IPS DF 4.7 (cell line): ENCODE measurements around the gene CSTB.

Experiments used
- DNase-seq: peaks from one replicate; pipeline ENCODE4 v3.0.0-alpha.2; 2013; ENCODE audit warnings: low spot score; ENCODE audit errors: extremely low read depth

The CSTB gene

DNA sequence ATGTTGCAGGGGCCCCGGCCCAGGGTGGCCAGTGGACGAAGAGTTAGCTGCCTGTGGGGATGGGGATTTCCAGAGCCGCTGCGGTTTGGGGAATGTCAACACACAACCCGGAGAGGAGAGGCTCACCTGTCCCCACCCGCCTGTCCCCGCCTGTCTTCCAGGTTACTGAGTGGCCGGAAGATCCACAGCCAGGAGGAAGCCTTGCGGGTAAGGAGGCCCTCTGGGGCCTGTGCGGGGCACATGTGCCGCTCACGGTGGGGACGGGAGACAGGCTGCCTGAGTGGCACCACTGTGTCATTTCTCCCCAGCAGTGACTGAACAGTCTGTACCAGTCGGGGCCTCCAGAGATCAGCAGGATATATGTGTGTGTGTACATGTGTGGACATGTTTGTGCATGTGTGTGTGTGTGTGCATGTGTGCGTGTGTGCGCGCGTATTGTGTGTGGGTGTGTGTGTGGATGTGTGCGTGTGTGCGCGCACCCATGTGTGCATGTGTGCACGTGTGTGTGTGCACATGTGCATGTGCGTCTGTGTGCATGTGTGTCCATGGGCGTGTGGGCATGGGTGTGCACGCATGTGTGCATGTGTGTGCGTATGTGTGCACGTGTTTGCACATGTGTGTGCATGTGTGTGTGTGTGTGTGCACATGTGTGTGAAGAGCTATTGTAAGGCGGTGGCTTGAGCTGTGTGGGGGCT lies 25.6 kb downstream of the CSTB start:
- no peak for DNase-seq

DNA sequence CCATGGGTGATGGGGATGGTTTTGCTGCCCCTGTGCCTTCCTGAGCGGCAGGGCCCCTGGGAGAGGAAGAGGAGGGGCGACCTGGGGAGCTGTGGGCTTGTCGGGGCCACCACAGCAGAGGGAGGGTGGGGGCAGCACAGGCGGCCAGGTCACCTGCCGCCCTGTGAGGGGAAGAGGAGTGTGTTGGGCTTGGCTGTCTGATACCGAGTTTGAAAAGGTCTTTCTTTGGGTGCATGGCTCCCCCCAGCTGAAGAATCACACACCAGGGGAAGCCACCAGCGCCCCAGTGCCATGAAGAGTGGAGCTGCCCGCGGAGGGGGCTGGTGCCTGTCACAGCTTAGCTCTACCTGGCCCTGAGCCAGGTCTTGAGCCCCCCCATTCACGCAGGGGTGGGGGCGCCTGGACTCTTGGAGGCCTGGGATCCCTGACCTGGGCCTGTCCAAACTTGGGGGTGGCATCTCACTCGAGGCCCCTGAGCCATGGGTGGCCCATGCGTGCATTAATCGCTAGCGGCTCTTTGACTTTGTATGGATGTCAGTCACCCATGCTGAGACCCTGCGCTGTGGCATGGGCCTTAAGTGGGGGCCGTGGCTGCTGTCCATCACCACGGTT lies 26.4 kb downstream of the CSTB start:
- DNase-seq, result no peak

DNA sequence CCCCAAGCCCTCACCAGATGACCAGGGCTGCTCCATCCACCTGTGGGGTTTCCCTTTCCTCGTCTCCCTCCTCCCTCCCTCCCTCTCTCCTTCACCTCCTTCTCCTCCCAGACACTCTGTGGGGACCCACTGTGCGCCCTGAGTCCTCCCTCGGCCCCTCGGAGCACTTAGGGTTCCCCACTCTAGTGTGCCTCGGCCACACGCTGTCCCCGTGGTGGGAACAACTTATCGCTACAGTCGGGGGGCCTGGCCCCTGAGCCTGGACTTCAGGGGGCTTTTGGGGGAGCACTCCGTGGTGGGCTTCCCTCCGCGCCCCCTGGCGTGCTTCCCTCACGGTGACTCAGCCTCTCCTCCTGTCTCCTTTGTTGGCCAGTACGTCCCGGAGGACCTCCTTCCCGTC lies 27.5 kb downstream of the CSTB start:
- no peak for DNase-seq

DNA sequence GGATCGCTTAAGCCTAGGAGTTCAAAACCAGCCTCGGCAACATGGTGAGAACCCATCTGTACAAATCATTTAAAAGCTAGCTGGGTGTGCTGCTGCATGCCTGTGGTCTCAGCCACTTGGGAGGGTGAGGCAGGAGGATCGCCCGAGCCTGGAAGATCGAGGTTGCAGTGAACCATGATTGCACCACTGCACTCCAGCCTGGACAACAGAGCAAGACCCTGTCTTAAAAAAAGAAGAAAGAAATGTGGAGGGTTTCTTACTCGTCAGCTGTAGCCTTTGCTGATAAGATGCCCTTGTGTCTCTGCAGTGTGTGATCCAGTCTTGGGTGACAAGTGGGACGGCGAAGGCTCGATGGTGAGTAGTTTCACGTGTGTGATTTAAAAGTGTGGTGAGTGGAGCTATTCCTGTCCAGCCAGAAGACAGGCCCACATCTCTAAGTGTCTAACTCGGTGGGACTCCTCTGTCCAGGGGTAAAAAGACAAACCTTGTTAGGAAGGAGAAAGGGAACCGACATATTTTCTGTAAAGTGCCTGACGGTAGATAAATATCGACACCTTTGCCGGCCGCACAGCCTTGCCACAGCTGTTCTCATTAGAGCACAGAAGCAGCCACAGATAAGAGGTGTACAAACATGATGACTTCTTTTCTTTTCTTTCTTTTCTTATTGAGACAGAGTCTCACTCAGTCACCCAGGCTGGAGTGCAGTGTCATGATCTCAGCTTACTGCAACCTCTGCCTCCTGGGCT lies 30.2 kb downstream of the CSTB start:
- no peak for DNase-seq

DNA sequence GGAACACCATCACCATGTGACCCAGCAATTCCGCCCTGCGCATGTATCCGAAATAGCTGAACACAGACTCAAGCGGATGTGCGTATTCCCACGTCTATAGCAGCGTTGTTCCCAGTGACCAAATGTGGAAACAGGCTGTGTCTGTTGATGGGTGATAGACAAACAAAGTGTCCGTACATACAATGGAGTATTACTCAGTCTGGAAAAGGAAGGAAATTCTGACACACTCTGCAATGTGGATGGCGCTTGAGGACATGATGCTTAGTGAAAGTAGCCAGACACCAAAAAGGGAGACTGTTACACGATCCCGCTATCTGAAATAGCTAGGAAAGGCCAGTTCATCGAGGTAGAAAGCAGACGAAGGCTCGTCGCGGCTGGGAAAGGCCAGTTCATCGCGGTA lies 31.4 kb downstream of the CSTB start:
- DNase-seq, result no peak

DNA sequence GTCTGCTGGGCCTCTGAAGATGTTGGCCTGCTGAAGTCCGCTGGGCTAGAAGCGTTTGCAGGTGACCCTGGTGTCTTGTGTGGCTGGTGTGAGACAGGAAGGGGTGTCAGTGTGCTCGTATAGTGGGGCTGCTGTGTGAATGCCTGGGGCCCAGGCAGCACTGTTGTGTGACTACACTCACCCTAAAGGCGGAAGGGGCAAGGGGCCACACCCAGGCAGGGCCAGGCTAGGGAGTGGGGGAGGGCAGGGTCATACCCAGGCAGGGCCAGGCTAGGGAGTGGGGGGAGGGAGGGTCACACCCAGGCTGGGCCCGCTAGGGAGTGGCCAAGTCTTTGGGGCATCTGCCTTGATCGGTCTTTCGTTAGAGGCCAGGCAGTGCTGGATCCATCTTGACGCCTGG lies 32.2 kb downstream of the CSTB start:
- DNase-seq, result no peak

DNA sequence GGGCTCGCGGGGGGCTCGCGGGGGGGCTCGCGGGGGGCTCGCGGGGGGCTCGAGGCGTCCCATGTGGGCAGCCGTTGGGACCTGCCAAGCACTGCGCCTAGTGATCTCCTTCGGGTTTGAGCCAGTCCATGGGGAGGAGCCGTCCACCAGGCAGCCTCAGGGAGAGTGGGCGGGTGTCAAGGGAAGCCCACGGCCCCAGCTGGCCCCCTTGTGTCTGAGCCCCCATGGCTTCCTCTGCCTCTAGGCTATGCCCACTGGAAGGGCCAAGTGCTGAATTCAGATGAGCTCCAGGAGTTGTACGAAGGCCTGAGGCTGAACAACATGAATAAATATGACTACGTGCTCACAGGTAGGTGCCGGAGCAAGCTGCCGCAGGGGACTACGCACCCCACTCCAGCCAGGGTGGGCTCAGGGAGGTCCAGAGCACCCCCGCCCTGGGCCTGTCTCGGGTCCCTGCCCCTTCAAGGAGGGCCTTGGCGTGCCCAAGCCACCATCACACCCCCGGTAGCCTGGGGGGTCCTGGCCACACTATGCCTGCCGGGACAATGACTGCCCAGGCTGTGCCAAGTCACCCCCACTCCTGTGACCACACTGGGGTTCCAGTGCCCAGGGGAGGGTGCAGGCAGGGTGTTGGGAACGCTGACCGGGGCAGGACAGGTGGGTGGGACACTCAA lies 34.5 kb downstream of the CSTB start:
- DNase-seq, result no peak

DNA sequence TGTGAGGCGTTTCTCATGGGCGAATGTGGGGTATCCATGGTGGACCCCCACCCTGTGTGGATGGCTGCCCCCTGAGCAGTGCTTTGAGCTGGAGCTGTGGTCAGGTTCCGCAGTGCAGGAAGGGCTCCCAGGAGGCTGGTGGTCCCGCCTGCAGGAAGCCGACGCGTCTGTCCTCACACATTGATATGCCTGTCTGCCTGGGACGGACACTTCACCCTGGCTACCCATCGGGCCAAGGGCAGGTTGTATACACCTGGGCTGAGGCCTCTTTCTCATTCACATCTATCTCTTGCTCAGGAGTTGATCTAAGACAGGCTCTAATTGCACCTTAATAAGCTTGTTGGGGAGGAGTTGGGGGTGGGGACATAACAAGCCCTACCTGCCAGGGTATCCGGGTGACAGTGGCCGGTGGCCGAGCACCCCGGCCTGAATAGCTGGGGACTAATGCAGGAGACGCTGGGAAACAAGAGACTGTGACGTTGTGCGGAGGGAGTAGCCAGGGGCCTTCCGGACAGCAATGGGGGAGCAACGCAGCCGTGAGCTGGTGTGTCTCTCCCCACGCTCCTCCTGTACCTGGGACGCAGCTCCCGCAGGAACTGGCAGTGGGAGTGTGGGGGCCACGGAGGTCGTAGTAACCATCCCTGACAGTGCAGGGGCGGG lies 35.5 kb downstream of the CSTB start:
- no peak for DNase-seq

DNA sequence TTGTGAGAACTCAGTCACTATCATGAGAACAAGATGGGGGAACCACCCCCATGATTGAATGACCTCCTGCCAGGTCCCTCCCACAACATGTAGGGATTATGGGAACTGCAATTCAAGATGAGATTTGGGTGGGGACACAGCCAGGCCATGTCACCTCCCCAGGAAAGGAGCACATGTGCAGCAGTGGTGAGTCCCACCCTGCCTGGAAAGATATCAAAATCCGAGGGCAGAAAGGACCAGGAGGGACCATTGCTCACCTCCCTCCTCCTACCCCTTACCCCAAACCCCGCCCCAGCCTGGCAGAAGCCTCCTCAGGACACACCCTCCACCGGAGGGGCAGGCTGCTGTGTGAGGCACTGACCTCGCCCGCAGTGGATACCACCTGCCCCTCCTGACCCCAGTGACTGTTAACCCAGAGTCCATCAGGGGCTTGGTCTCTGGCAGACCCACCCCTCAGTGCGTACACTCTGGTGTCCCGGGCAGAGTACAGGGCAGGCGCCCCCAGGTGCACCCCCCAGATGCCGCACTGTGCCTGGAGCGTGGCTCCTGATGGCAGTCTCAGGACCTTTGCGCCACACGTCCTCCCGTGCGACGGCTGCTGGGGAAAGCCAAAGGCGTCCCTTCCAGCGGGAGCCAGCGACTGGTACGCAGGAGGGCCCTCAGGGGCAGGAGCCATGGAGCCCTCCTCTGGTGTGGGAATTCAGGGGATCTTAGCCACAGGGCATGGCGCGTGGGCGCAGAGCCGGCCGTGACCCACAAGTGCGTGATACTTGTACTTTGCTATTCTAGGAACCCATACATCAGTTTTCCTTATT lies 36.3 kb downstream of the CSTB start:
- no peak for DNase-seq

DNA sequence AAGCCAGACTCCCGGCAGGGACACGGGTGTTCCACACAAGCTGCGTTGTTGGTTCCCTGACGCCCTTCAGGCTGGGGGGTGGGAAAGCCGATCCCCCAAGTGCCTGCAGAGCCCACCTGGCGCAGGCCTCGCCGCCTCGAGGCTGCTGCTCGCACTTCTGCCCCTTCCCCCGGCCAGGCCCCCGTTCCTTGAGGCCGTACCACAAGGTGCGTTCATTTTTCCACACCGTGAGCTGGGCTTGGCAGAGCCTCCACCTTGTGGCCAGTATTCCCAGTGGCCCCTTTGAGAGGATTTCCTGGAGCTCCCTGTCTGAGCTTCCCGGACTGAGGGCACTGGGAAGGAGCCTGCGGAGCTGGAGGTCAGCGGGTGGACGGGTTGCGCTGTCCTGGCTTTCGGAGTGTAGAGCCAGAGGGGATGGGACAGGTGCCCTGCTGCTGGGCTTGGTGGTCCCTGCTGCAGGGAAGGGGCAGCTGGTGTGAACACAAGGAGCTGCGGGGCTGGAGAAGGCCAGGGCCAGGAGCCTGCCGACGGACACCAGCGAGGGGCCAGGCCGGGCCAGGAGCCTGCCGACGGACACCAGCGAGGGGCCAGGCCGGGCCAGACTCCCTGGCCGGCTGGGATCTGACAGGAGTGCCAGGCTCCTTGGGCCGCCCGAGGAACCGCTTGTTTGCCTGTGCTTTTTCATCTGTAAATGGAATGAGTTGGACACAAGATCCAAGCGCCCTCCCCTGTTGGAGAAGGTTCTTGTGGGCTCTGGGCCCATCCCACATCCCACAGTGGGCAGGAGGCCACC lies 38.8 kb downstream of the CSTB start:
- no peak for DNase-seq

DNA sequence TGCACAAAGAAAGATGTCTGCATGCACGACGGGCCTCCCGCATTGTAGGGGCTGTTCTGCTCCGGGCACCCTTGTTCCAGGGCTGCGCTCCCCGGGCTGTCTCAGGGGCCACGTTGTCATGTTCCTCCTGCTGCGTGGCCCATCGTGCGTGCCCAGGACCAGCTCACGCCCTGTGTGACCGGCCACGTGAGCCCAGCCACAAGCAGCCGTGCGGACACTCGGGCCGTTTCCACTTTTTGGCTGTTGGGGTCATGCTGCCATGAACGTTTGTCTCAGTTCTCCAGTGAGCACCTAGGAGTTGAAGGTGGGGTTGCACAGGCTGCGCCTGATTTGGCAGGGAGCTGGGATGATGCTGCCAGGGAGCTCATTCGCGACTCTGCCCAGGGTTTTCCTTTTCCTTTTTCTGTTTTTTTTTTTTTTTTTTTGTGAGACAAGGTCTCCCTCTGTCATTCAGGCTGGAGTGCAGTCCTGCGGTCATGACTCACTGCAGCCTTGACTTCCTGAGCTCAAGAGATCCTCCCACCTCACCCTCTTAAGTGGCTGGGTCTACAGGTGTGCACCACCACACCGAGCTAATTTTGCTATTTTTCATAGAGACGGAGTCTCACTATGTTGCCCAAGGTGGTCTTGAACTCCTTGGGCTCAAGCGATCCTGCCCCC lies 39.8 kb downstream of the CSTB start:
- DNase-seq, result no peak

DNA sequence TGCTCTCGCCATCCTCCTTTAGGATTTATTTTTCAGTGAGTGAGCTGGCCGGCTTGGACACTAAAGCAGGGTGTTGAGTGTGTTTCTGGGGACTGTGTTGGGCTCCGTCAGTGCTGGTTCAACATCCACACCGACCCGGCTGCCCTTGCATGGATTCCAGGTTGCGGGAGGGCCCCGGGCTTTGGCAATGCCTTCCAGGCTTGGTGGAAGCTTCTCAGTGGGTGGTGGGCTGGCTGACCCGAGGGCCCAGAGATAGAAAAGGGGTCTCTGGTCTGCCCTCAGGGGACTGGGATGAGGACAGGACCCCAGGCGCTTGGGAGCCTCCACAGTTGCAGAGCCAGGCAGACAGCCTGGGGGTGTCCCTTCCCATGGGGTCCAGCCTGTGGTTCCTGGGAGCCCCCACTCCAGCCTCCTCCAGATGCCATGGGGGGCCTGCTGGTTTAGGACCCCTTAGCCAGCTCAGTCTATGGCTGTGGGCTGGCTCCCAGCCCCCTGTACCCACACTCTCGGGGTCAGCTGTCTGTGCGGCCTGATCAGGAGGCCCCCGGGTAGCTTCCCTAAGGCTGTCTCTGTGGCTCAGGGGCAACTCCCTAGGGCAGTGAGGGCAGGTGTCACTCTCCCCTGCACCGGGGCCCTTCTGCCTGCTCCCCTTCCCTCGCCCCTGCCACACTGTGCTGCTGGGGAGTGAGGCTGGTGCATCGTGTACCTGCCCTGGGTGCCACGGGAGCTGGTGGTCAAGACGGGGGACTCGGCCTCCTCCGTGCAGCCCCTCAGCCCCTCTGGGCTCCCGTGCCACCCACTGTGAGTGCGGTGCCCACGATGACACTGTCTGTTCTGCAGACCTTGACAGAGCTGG lies 40.6 kb downstream of the CSTB start:
- no peak for DNase-seq

DNA sequence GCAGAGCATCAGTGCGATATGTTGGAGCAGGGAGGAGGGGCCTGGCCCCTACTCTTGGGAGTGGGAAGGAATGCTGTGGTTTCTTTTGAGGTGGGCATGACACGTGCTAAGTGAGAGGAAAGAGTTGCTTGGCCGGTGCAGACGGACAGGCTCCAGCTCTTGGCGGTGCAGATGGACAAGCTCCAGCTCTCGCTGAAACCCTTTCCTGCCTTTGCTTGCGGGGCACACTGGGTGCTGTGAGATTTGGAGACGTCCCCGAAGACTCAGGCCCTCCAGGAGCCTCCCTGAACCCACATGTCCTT lies 41.2 kb downstream of the CSTB start:
- DNase-seq, result no peak

DNA sequence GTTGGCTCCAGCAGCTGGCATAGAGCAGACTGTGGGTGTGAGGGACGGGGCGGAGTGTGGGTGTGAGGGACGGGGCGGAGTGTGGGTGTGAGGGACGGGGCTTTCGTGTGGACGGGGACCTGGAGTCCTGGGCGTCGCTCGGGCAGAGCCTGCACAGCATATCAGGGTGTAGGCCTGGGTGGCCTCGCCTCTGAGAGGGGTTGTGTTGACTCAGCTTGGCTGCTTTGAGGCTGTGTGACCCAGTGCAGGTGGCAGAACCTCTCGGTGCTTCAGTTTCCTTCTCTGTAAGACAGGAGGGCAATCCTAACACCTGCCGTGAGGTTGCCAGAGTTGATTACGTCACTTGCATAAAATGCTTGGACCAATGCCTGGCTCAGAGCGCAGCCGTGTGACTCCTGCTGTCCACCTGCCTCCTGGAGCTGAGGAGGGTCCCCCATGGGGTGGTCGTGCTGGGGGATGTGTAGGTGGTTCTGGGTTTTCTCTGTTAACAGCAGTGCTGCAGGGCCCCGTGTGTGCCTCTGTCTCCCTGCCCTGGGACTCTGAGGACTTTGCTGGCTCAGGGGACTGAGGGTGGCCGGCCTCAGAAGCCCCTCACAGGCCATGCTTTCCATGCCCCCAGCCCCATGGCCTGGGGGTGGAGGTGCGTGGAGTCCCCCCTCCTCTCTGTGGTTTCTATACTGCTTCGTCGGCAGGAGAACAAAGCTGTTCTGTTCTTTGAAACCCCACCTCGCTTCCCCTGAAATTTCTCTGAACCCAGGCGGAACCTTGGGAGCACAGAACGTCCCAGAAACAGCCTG lies 41.8 kb downstream of the CSTB start:
- no peak for DNase-seq

DNA sequence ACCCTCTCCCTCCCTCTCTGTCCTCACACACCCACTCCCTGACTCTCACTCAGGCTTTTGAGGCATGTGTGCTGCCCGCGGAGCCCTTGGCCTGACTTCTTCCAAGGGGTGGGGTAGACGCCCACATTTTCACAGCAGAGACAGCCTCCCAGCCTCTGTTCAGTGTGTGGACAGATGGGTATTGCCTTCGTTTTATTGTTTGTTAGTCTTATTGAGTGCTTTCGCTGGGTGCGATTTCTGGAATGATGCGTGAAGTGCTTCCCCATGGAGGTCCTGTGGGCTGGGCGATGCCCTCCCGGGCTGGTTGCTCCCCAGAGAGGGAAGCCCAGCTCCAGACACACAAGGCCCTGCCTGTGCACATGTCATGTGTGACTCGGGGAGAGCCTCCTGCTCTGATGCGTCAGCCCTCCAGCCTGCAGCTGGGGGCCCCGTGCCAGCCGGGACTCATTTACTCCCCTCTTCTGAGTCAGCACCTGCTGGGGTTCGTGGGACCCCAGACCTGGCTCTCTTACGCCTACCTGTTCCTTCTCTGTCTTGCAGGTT lies 42.5 kb downstream of the CSTB start:
- DNase-seq, result no peak

DNA sequence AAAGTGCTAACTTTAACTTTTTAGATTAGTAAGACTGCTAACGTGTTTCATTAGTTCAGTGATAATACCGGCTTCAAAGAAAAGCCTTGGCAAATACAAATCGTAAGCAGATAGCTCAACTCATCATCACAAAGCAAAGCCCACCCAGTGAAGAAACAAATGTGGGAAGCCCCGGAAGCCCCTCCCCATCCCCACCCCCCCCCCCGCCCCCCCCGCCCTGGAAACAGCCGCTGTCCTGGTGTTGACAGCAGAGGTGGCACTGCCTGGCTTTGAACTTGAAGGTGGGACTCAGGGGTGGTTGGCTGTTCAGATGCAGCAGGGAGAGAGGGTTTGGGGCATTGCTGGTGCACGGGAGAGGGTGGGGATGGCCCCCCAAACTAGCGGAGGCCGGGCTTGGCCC lies 43.0 kb downstream of the CSTB start:
- DNase-seq, result no peak

DNA sequence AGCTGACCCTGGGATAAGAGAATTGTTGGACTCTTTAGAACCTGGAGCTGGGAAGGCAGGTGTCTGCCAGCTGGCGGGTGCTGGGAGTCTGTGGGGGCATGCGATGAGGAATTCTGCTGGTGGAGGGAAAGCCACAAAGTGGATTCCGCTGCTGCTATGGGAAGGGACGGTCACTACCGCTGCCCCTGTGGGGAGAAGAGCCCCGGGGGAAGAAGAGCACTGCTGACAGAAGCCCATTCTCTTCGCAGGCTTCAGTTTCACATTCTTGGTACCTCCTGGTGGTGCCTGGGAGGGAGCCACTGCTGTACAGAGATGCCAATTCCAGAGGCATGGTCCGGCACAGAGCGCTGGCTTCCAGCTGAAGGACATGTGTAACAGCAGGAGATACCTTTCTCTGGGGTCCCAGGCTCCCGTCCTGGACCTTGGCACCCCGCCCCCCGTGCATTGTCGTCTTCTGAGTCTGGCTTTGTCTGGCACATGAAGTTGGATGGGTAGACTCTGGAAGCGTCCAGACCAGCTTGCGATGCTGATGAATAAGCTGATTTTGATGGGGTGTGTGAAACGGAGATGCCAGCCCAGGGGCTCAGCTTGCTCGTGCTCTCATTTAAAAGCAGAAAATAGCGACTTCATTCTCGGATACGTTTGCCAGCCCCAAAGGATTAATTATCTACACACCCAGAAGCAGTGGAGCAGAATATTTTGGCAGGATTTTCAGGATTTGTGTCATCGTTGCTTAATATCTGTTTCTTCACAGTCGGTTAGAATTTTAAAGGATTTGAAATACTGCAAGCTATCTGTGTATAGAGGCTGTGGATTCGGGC lies 44.0 kb downstream of the CSTB start:
- no peak for DNase-seq
